ENCODE data around the gene TBL1XR1. TPM values are rescaled to one million over a fixed set of nuclear protein-coding genes. Genes with fewer than 3 reads are reported as not detected.

The TBL1XR1 gene
- total and polyA plus RNA-seq, 2 of the 13 experiments (the other 11 are each of a cell fraction or from before 2014, with no cell fraction given) = 57.7 to 62.5 TPM

GRCh38 chr3:177111541-177111949 is 85.7 kb downstream of the TBL1XR1 start (continued):
- TF ChIP-seq TAF15 (IDR thresholded peaks at IDR 0.05; ENCODE audit: low read depth, low read length, poor library complexity, severe bottlenecking) (no peak), ZNF589 (CRISPR knock-in tag; conservative IDR thresholded peaks at IDR 0.05) (no peak), ZNF781 (CRISPR knock-in tag; IDR thresholded peaks at IDR 0.05; ENCODE audit: borderline replicate concordance, not compliant biosample characterization) (no peak), DMTF1 (CRISPR knock-in tag; IDR thresholded peaks at IDR 0.05) (no peak), ARID5B (CRISPR knock-in tag; IDR thresholded peaks at IDR 0.05) (peak; percentile 94), ZEB1 (IDR thresholded peaks at IDR 0.05; ENCODE audit: insufficient replicate concordance, low read depth) (peak; percentile 70), ZNF615 (CRISPR knock-in tag; IDR thresholded peaks at IDR 0.05; ENCODE audit: borderline replicate concordance) (no peak), RFX5 (IDR thresholded peaks at IDR 0.05; ENCODE audit: low read depth, low read length) (no peak), SAFB2 (CRISPR knock-in tag; IDR thresholded peaks at IDR 0.05; ENCODE audit: borderline replicate concordance, low read depth) (no peak), ONECUT2 (CRISPR knock-in tag; IDR thresholded peaks at IDR 0.05) (peak; percentile 64), HNRNPL (IDR thresholded peaks at IDR 0.05; ENCODE audit: low read depth, low read length) (no peak), SRF (IDR thresholded peaks at IDR 0.05; ENCODE audit: low read depth, low read length) (peak; percentile 95), ZNF556 (CRISPR knock-in tag; IDR thresholded peaks at IDR 0.05; ENCODE audit: borderline replicate concordance) (peak; percentile 19; the same call in 1 of the 2 replicates), CEBPG (CRISPR knock-in tag; IDR thresholded peaks at IDR 0.05) (no peak), ZNF572 (CRISPR knock-in tag; IDR thresholded peaks at IDR 0.05) (no peak), TARDBP (CRISPR knock-in tag; IDR thresholded peaks at IDR 0.05) (peak; percentile 64; the same call in 1 of the 2 replicates), FOXK2 (IDR thresholded peaks at IDR 0.05) (no peak), CCAR2 (optimal IDR thresholded peaks at IDR 0.05; ENCODE audit: low read depth, low read length) (no peak), BRF2 (CRISPR knock-in tag; IDR thresholded peaks at IDR 0.05) (peak; percentile 32; the same call in 1 of the 2 replicates), ZNF253 (CRISPR knock-in tag; IDR thresholded peaks at IDR 0.05; ENCODE audit: borderline replicate concordance) (no peak)
- TF ChIP-seq, protein P1, sequence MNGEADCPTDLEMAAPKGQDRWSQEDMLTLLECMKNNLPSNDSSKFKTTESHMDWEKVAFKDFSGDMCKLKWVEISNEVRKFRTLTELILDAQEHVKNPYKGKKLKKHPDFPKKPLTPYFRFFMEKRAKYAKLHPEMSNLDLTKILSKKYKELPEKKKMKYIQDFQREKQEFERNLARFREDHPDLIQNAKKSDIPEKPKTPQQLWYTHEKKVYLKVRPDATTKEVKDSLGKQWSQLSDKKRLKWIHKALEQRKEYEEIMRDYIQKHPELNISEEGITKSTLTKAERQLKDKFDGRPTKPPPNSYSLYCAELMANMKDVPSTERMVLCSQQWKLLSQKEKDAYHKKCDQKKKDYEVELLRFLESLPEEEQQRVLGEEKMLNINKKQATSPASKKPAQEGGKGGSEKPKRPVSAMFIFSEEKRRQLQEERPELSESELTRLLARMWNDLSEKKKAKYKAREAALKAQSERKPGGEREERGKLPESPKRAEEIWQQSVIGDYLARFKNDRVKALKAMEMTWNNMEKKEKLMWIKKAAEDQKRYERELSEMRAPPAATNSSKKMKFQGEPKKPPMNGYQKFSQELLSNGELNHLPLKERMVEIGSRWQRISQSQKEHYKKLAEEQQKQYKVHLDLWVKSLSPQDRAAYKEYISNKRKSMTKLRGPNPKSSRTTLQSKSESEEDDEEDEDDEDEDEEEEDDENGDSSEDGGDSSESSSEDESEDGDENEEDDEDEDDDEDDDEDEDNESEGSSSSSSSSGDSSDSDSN (CRISPR knock-in tag; IDR thresholded peaks at IDR 0.05) = no peak
